ENCODE results near the gene TVP23A. TPM values are rescaled to one million over a fixed set of nuclear protein-coding genes. Genes with fewer than 3 reads are reported as not detected.

Gene TVP23A
- total and polyA plus RNA-seq, 10 of the 15 experiments (the other 5 are each of a cell fraction or from before 2014, with no cell fraction given): 1.1 to 6.4 (median 2.2) TPM

DNA sequence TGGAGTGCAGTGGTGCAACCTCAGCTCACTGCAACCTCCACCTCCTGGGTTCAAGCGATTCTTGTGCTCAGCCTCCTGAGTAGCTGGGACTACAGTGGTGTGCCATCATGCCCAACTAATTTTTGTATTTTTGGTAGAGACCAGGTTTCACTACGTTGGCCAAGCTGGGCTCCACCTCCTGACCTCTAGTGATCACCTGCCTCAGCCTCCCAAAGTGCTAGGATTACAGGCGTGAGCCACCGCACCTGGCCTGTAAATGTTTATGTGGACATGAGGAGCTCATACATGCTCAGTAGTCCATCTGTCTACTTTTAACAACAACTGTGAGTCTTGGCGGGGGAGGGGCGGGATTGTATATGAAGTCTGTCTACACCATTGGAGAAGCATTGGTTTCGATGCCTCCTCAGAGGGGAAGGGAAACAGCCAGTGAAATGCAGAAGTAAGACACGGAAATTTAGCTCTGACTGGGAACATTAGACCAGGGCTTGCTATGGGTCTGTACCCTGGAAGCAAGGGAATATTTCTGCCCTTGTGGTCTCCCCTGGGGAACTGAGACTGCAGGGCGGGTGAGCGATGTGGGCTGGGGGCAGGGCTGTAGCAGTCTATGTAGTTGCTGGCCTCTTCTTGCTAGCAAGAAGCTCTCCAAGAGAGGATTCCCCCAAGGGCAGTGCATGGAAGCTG lies 65.6 kb downstream of the TVP23A start (continued):
- TF ChIP-seq RFX5 (IDR thresholded peaks at IDR 0.05; ENCODE audit: low read depth, low read length): no peak
- no peak for TF ChIP-seq SMAD1 (IDR thresholded peaks at IDR 0.05; ENCODE audit: low read depth, partially characterized antibody)
- TF ChIP-seq MYB (IDR thresholded peaks at IDR 0.05; ENCODE audit: borderline replicate concordance, low read depth, low read length): no peak
- TF ChIP-seq, protein P1, sequence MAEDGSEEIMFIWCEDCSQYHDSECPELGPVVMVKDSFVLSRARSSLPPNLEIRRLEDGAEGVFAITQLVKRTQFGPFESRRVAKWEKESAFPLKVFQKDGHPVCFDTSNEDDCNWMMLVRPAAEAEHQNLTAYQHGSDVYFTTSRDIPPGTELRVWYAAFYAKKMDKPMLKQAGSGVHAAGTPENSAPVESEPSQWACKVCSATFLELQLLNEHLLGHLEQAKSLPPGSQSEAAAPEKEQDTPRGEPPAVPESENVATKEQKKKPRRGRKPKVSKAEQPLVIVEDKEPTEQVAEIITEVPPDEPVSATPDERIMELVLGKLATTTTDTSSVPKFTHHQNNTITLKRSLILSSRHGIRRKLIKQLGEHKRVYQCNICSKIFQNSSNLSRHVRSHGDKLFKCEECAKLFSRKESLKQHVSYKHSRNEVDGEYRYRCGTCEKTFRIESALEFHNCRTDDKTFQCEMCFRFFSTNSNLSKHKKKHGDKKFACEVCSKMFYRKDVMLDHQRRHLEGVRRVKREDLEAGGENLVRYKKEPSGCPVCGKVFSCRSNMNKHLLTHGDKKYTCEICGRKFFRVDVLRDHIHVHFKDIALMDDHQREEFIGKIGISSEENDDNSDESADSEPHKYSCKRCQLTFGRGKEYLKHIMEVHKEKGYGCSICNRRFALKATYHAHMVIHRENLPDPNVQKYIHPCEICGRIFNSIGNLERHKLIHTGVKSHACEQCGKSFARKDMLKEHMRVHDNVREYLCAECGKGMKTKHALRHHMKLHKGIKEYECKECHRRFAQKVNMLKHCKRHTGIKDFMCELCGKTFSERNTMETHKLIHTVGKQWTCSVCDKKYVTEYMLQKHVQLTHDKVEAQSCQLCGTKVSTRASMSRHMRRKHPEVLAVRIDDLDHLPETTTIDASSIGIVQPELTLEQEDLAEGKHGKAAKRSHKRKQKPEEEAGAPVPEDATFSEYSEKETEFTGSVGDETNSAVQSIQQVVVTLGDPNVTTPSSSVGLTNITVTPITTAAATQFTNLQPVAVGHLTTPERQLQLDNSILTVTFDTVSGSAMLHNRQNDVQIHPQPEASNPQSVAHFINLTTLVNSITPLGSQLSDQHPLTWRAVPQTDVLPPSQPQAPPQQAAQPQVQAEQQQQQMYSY (CRISPR knock-in tag; IDR thresholded peaks at IDR 0.05): no peak
- TF ChIP-seq, protein P2, sequence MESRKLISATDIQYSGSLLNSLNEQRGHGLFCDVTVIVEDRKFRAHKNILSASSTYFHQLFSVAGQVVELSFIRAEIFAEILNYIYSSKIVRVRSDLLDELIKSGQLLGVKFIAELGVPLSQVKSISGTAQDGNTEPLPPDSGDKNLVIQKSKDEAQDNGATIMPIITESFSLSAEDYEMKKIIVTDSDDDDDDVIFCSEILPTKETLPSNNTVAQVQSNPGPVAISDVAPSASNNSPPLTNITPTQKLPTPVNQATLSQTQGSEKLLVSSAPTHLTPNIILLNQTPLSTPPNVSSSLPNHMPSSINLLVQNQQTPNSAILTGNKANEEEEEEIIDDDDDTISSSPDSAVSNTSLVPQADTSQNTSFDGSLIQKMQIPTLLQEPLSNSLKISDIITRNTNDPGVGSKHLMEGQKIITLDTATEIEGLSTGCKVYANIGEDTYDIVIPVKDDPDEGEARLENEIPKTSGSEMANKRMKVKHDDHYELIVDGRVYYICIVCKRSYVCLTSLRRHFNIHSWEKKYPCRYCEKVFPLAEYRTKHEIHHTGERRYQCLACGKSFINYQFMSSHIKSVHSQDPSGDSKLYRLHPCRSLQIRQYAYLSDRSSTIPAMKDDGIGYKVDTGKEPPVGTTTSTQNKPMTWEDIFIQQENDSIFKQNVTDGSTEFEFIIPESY (IDR thresholded peaks at IDR 0.05): no peak
- peak; percentile 58; the same call in 1 of the 2 replicates for TF ChIP-seq TARDBP (IDR thresholded peaks at IDR 0.05; ENCODE audit: borderline replicate concordance)
- TF ChIP-seq DPF2 (IDR thresholded peaks at IDR 0.05): peak; percentile 76; the same call in 1 of the 2 replicates
- no peak for TF ChIP-seq WRNIP1 (IDR thresholded peaks at IDR 0.05; ENCODE audit: borderline replicate concordance, low read depth, low read length)
- no peak for TF ChIP-seq EZH2 (IDR thresholded peaks at IDR 0.05; ENCODE audit: borderline replicate concordance, control insufficient read depth, low read depth, low read length)
- TF ChIP-seq CREM (IDR thresholded peaks at IDR 0.05; ENCODE audit: low read depth): 0 out of 2 replicates have a peak, but pooled peaks have one; percentile 28
- TF ChIP-seq, protein P3, sequence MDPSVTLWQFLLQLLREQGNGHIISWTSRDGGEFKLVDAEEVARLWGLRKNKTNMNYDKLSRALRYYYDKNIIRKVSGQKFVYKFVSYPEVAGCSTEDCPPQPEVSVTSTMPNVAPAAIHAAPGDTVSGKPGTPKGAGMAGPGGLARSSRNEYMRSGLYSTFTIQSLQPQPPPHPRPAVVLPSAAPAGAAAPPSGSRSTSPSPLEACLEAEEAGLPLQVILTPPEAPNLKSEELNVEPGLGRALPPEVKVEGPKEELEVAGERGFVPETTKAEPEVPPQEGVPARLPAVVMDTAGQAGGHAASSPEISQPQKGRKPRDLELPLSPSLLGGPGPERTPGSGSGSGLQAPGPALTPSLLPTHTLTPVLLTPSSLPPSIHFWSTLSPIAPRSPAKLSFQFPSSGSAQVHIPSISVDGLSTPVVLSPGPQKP (IDR thresholded peaks at IDR 0.05; ENCODE audit: low read depth, low read length): no peak
- TF ChIP-seq GATAD2B (conservative IDR thresholded peaks at IDR 0.05; ENCODE audit: low read depth): peak; percentile 81
- peak; percentile 32; the same call in 1 of the 2 replicates for TF ChIP-seq JUNB (IDR thresholded peaks at IDR 0.05)
- TF ChIP-seq, protein P4, sequence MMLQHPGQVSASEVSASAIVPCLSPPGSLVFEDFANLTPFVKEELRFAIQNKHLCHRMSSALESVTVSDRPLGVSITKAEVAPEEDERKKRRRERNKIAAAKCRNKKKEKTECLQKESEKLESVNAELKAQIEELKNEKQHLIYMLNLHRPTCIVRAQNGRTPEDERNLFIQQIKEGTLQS (IDR thresholded peaks at IDR 0.05; ENCODE audit: borderline replicate concordance, extremely low read depth, low read depth, low read length): no peak
- TF ChIP-seq SMAD5 (IDR thresholded peaks at IDR 0.05; ENCODE audit: low read depth): no peak
- no peak for TF ChIP-seq STAT3 (IDR thresholded peaks at IDR 0.05; ENCODE audit: low read depth, low read length)
- no peak for TF ChIP-seq POLR2A (IDR thresholded peaks at IDR 0.05; ENCODE audit: low read depth, low read length)
- TF ChIP-seq, protein P5, sequence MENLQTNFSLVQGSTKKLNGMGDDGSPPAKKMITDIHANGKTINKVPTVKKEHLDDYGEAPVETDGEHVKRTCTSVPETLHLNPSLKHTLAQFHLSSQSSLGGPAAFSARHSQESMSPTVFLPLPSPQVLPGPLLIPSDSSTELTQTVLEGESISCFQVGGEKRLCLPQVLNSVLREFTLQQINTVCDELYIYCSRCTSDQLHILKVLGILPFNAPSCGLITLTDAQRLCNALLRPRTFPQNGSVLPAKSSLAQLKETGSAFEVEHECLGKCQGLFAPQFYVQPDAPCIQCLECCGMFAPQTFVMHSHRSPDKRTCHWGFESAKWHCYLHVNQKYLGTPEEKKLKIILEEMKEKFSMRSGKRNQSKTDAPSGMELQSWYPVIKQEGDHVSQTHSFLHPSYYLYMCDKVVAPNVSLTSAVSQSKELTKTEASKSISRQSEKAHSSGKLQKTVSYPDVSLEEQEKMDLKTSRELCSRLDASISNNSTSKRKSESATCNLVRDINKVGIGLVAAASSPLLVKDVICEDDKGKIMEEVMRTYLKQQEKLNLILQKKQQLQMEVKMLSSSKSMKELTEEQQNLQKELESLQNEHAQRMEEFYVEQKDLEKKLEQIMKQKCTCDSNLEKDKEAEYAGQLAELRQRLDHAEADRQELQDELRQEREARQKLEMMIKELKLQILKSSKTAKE (IDR thresholded peaks at IDR 0.05; ENCODE audit: low read depth, poor library complexity, severe bottlenecking): peak; percentile 85
